HEK293 (cell line): ENCODE data around the gene CARD14.

ENCODE experiments used
- CTCF ChIP-seq: fragments of 450-650 bp; formaldehyde crosslinking; IDR thresholded peaks from 2 replicates; pipeline ENCODE4 v1.5.1; 2016; ENCODE audit warnings: missing biosample characterization, missing genetic modification characterization
- GLIS2 ChIP-seq: fragments of 450-650 bp; formaldehyde crosslinking; IDR thresholded peaks from 2 replicates; pipeline ENCODE4 v1.5.1; 2016; ENCODE audit warnings: missing biosample characterization, missing genetic modification characterization
- ZNF624 ChIP-seq: fragments of 450-650 bp; formaldehyde crosslinking; IDR thresholded peaks from 2 replicates; pipeline ENCODE4 v1.5.1; 2017; ENCODE audit warnings: missing biosample characterization, missing genetic modification characterization

DNA sequence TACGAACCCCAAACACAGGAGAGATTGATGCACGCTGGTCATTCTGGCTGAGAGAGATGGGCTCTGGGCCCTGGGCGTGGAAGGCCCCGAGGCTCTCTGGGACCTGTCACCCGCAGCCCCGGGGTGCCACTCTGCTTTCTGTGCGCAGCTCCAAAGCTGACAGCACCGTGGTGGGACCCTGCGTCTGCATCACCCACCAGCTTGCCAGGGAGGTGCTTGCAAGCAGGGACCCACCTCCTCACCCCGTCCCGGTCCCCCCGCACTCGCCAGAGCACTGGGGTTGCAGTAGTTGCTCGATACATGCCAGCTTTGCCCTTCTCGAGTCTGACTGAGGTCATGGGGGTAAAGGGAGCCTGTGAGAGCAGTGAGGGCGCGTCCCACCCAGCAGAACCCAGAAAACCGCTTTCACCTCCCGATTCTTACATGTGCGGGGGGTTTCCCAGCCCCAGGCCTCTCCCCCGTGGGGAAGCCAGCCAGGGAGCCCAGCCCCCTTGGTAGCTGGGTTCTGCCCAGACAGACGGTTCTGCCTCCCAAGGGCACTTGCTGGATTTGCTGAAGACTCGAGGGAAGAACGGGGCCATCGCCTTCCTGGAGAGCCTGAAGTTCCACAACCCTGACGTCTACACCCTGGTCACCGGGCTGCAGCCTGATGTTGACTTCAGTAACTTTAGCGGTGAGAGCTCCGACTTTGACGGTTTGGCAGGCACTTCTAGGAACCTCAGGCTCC, 12.5 kb downstream of the CARD14 start:
- TF ChIP-seq CTCF (no peak), ZNF624 (no peak), GLIS2 (no peak)
